CD4-positive, alpha-beta memory T cell (primary cell): Measurements from ENCODE around the gene ABCA13. TPM values are rescaled to one million over a fixed set of nuclear protein-coding genes. Genes with fewer than 3 reads are reported as not detected.
"Not testable (repeated sequence)": the region's sequence is repeated elsewhere in the genome, so short reads cannot be mapped to it uniquely, and the experiment has no call there.

Source experiments
- CTCF ChIA-PET: fragments of 350-600 bp; sonication (Branson Sonifier 250); formaldehyde crosslinking; loops from one replicate; lab custom pipeline; 2021; ENCODE audit warnings: inconsistent platforms; ENCODE audit not compliant: partially characterized antibody; lab: Charles Lee
- POLR2A ChIA-PET: fragments of 350-600 bp; sonication (Branson Sonifier 250); formaldehyde crosslinking; loops from one replicate; lab custom pipeline; 2021; ENCODE audit not compliant: partially characterized antibody; lab: Charles Lee
- DNase-seq, 5 donors: peaks; one replicate each; pipeline versions ENCODE4 v3.0.0 to v3.0.0-alpha.2; 2020 to 2022; ENCODE audit warnings: mixed read lengths in 1 of 5
- H3K27ac ChIP-seq: one replicate; pipeline ENCODE4 v1.7.0; 2013; ENCODE audit warnings: low read depth, low read length
- H3K27me3 ChIP-seq: 2 replicates; pipeline ENCODE4 v1.7.0; 2013; ENCODE audit warnings: mild to moderate bottlenecking, low read length, moderate library complexity; ENCODE audit not compliant: insufficient read depth
- H3K36me3 ChIP-seq: 2 replicates; pipeline ENCODE4 v1.7.0; 2013; ENCODE audit warnings: mild to moderate bottlenecking, low read length, moderate library complexity; ENCODE audit not compliant: insufficient read depth
- H3K4me1 ChIP-seq: 2 replicates; pipeline ENCODE4 v1.7.0; 2013; ENCODE audit warnings: mild to moderate bottlenecking, low read length, moderate library complexity; ENCODE audit not compliant: insufficient read depth
- H3K4me3 ChIP-seq, 2 donors: one replicate each; pipeline ENCODE4 v1.7.0; 2013; ENCODE audit warnings: low read length in 2 of 2, mild to moderate bottlenecking in 1 of 2
- H3K9me3 ChIP-seq, 2 donors: one replicate each; pipeline ENCODE4 v1.7.0; 2013; ENCODE audit warnings: low read length in 2 of 2, control low read depth in 1 of 2; ENCODE audit not compliant: control insufficient read depth in 1 of 2
- H3K27ac Mint-ChIP-seq, 7 donors: one replicate each; pipeline ENCODE4 v1.8.0; 2020 to 2021; ENCODE audit warnings: mixed read lengths in 7 of 7, mild to moderate bottlenecking in 6 of 7, inconsistent platforms in 3 of 7, moderate library complexity in 3 of 7
- H3K27me3 Mint-ChIP-seq, 2 donors: one replicate each; pipeline ENCODE4 v1.8.0; 2020 to 2021; ENCODE audit warnings: mixed read lengths in 2 of 2
- H3K36me3 Mint-ChIP-seq, 2 donors: one replicate each; pipeline ENCODE4 v1.8.0; 2020 to 2021; ENCODE audit warnings: mixed read lengths in 2 of 2, inconsistent platforms in 1 of 2, mild to moderate bottlenecking in 1 of 2
- H3K4me1 Mint-ChIP-seq, 4 donors: one replicate each; pipeline ENCODE4 v1.8.0; 2020 to 2021; ENCODE audit warnings: mixed read lengths in 4 of 4, mild to moderate bottlenecking in 1 of 4
- H3K4me3 Mint-ChIP-seq, 8 donors: one replicate each; pipeline ENCODE4 v1.8.0; 2020 to 2021; ENCODE audit warnings: mixed read lengths in 8 of 8, mild to moderate bottlenecking in 7 of 8, moderate library complexity in 6 of 8, inconsistent platforms in 3 of 8
- H3K9me3 Mint-ChIP-seq, 8 donors: one replicate each; pipeline ENCODE4 v1.8.0; 2020 to 2021; ENCODE audit warnings: mixed read lengths in 8 of 8, mild to moderate bottlenecking in 5 of 8, inconsistent platforms in 3 of 8, moderate library complexity in 1 of 8
- intact Hi-C: fragments of 100-400 bp; cut with micrococcal nuclease; formaldehyde crosslinking; loops from one replicate; pipeline ENCODE4 v1.15.1; 2023
- polyA plus RNA-seq, 2 donors: library from polyadenylated mRNA; unstranded; fragments of 300-500 nt; fragmentation: Illumina TruSeq; gene quantifications; one replicate each; pipeline ENCODE4 v1.2.3, GENCODE V29; 2021
- total RNA-seq, 2 experiments: library from RNA; stranded (reverse); gene quantifications; one replicate each; pipeline ENCODE4 v1.2.3, GENCODE V29; 2021

Gene ABCA13
- total and polyA plus RNA-seq, 4 experiments from 2014 or later, result not detected

DNA sequence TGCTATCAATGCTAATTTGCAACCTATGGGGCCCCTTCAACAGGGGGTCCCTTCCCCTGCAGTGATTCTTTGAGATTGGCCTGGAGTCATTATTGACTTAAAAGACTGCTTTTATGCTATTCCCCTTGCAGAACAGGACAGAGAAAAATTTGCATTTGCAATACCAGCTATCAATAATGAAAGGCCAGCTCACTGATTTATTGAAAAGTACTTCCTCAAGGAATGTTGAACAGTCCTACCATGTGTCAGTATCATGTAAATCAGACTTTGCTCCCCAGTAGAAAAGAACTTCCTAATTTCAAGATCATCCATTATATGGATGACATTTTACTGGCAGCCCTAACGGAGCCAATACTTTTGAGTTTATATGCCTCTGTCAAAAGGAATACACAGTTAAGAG lies 29.7 kb upstream of the ABCA13 start:
- no peaks in the 10 kb centered on the region for H3K36me3 ChIP-seq
- Mint-ChIP-seq H3K27me3 (peaks cover 0 to 5% of the 10 kb centered on the region in 2 donors), H3K27ac (no peak overlapping the region), H3K9me3 (peaks cover 0 to 6% (median 2%) of the 10 kb centered on the region in 8 donors), H3K4me3 (no peak overlapping the region), H3K4me1 (peaks cover 0 to 9% (median 4%) of the 10 kb centered on the region in 4 donors), H3K36me3 (no peaks in the 10 kb centered on the region)
- intact Hi-C loops, result no loop called here
- H3K4me3 ChIP-seq, result no peak overlapping the region
- H3K9me3 ChIP-seq, result no peaks in the 10 kb centered on the region
- H3K27ac ChIP-seq, result no peak overlapping the region
- H3K27me3 ChIP-seq, result peaks cover 5% of the 10 kb centered on the region
- DNase-seq, result no peak
- ChIA-PET POLR2A (no interaction called here), CTCF (no interaction called here)
- no peaks in the 10 kb centered on the region for H3K4me1 ChIP-seq

- no peak overlapping the region for H3K27ac ChIP-seq
- Mint-ChIP-seq H3K9me3 (peaks cover 0 to 5% (median 2%) of the 10 kb centered on the region in 8 donors), H3K27ac (no peak overlapping the region), H3K4me3 (no peak overlapping the region), H3K27me3 (peaks cover 10 to 18% of the 10 kb centered on the region in 2 donors), H3K36me3 (no peaks in the 10 kb centered on the region), H3K4me1 (peaks cover 0 to 5% (median 4%) of the 10 kb centered on the region in 4 donors)
- DNase-seq, result no peak
- no peaks in the 10 kb centered on the region for H3K4me1 ChIP-seq
- H3K27me3 ChIP-seq, result peaks cover 5% of the 10 kb centered on the region
- CTCF ChIA-PET, result interaction anchor here (1.0 kb wide), 1 partner anchor 9 kb away, joined by 3 read pairs; no protein-coding TSS in a partner anchor
- no peaks in the 10 kb centered on the region for H3K9me3 ChIP-seq
- no peak overlapping the region for H3K4me3 ChIP-seq
- no peaks in the 10 kb centered on the region for H3K36me3 ChIP-seq
- intact Hi-C loops, result no loop called here
- POLR2A ChIA-PET, result no interaction called here
These were observed 26.9 kb upstream of the ABCA13 start for GRCh38 chr7:48144291-48144768.

DNA sequence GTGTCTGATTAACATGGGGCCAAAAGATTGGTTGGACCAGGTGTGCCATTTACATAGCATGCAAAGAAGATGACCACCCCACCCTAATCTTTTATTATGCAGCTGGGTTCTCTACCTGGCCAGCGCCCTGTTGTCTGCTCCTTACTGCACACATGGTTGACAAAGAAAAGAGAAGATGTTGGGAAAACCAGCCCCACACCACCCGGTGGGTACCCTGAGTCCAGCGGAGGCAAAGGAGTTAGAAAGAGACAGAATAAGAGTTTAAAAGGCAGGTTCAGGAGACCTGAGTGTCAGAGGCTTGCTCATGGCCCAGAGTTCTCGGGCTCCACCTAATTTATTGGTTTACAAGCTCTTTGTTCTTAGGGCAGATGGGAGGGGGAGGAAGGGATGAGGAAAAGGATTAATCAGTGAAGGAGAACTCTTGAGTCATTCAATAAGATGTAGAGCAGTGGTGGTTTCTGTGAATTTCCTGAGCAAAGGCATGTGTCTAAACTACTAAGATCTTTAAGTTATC lies 24.1 kb upstream of the ABCA13 start:
- DNase-seq, result no peak
- H3K27ac Mint-ChIP-seq, result no peak overlapping the region
- H3K27ac ChIP-seq, result no peak overlapping the region
- peaks cover 14 to 16% of the 10 kb centered on the region in 2 donors for H3K27me3 Mint-ChIP-seq
- intact Hi-C loops, result no loop called here
- no peaks in the 10 kb centered on the region for H3K9me3 ChIP-seq
- H3K27me3 ChIP-seq, result no peaks in the 10 kb centered on the region
- H3K4me3 ChIP-seq, result no peak overlapping the region
- H3K36me3 Mint-ChIP-seq, result no peaks in the 10 kb centered on the region
- H3K4me1 Mint-ChIP-seq, result no peaks in the 10 kb centered on the region
- peaks cover 0 to 2% (median 0%) of the 10 kb centered on the region in 8 donors for H3K9me3 Mint-ChIP-seq
- H3K36me3 ChIP-seq, result no peaks in the 10 kb centered on the region
- H3K4me1 ChIP-seq, result no peaks in the 10 kb centered on the region
- ChIA-PET CTCF (no interaction called here), POLR2A (no interaction called here)
- no peak overlapping the region for H3K4me3 Mint-ChIP-seq

DNA sequence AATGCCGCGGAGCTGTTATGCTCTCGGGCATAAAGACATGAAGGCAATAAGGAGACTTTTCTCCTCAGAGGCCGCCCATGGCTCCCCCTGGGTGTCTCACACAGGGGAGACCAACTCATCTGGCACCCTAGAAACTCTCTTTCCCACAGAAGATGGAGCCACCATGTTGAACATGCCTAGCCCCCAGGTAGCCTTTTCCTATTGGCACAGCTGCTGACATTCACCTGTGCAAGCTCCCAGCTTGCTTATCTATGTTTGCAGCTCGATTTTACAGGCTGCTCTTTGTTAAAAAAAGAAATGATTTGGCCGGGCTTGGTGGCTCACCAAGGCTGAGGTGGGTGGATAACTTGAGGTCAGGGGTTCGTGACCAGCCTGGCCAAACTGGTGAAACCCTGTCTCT lies 23.6 kb upstream of the ABCA13 start:
- CTCF ChIA-PET, POLR2A ChIA-PET, H3K27ac Mint-ChIP-seq, H3K4me3 Mint-ChIP-seq, H3K9me3 Mint-ChIP-seq, H3K4me3 ChIP-seq, DNase-seq, H3K27me3 ChIP-seq, H3K27ac ChIP-seq, H3K36me3 ChIP-seq, H3K36me3 Mint-ChIP-seq, H3K4me1 ChIP-seq, intact Hi-C loops, H3K4me1 Mint-ChIP-seq, H3K9me3 ChIP-seq: not testable (repeated sequence)
- peaks cover 14 to 16% of the 10 kb centered on the region in 2 donors for H3K27me3 Mint-ChIP-seq

GRCh38 chr7:48148311-48148710 lies 22.9 kb upstream of the ABCA13 start:
- no peaks in the 10 kb centered on the region for H3K4me1 Mint-ChIP-seq
- H3K36me3 ChIP-seq, result no peaks in the 10 kb centered on the region
- no peak overlapping the region for H3K4me3 Mint-ChIP-seq
- ChIA-PET CTCF (no interaction called here), POLR2A (no interaction called here)
- H3K9me3 ChIP-seq, result no peaks in the 10 kb centered on the region
- H3K27me3 Mint-ChIP-seq, result peaks cover 14 to 16% of the 10 kb centered on the region in 2 donors
- no peaks in the 10 kb centered on the region for H3K27me3 ChIP-seq
- intact Hi-C loops, result no loop called here
- no peaks in the 10 kb centered on the region for H3K4me1 ChIP-seq
- H3K27ac ChIP-seq, result no peak overlapping the region
- no peak for DNase-seq
- no peaks in the 10 kb centered on the region for H3K36me3 Mint-ChIP-seq
- H3K27ac Mint-ChIP-seq, result no peak overlapping the region
- H3K4me3 ChIP-seq, result no peak overlapping the region
- H3K9me3 Mint-ChIP-seq, result no peaks in the 10 kb centered on the region

GRCh38 chr7:48149058-48149457 lies 22.2 kb upstream of the ABCA13 start:
- DNase-seq, result no peak
- no peaks in the 10 kb centered on the region for H3K4me1 ChIP-seq
- POLR2A ChIA-PET, result no interaction called here
- Mint-ChIP-seq H3K4me1 (no peaks in the 10 kb centered on the region), H3K27ac (no peak overlapping the region), H3K36me3 (no peaks in the 10 kb centered on the region), H3K9me3 (peaks cover 0 to 2% (median 0%) of the 10 kb centered on the region in 8 donors), H3K27me3 (peaks cover 14 to 16% of the 10 kb centered on the region in 2 donors), H3K4me3 (no peak overlapping the region)
- H3K9me3 ChIP-seq, result no peaks in the 10 kb centered on the region
- intact Hi-C loops, result no loop called here
- CTCF ChIA-PET, result no interaction called here
- no peaks in the 10 kb centered on the region for H3K36me3 ChIP-seq
- no peak overlapping the region for H3K4me3 ChIP-seq
- no peak overlapping the region for H3K27ac ChIP-seq
- no peaks in the 10 kb centered on the region for H3K27me3 ChIP-seq

GRCh38 chr7:48150086-48150485 lies 21.2 kb upstream of the ABCA13 start:
- H3K36me3 ChIP-seq, result no peaks in the 10 kb centered on the region

More at GRCh38 chr7:48150086-48150485, 21.2 kb upstream of the ABCA13 start:
- DNase-seq, result no peak
- ChIA-PET CTCF (interaction anchor here (1.1 kb wide), 1 partner anchor 207 kb away, joined by 3 read pairs; no protein-coding TSS in a partner anchor), POLR2A (no interaction called here)
- H3K9me3 Mint-ChIP-seq, result peaks cover 0 to 2% (median 0%) of the 10 kb centered on the region in 8 donors
- no peak overlapping the region for H3K27ac ChIP-seq
- no peak overlapping the region for H3K4me3 ChIP-seq
- H3K4me3 Mint-ChIP-seq, result no peak overlapping the region
- H3K27ac Mint-ChIP-seq, result no peak overlapping the region
- H3K4me1 Mint-ChIP-seq, result no peaks in the 10 kb centered on the region
- H3K27me3 Mint-ChIP-seq, result peaks cover 17 to 18% of the 10 kb centered on the region in 2 donors
- no peaks in the 10 kb centered on the region for H3K4me1 ChIP-seq
- H3K9me3 ChIP-seq, result no peaks in the 10 kb centered on the region
- no peaks in the 10 kb centered on the region for H3K36me3 Mint-ChIP-seq
- H3K27me3 ChIP-seq, result no peaks in the 10 kb centered on the region
- intact Hi-C loops, result no loop called here
